HepG2 (cell line): ENCODE data around the gene GPR33. TPM values are rescaled to one million over a fixed set of nuclear protein-coding genes. Genes with fewer than 3 reads are reported as not detected.

Experiments
- ARID2 ChIP-seq: sonication (generic); formaldehyde crosslinking; IDR thresholded peaks from 2 replicates; pipeline ENCODE4 v1.8.1; 2022; ENCODE audit warnings: mild to moderate bottlenecking, missing genetic modification reagents, borderline replicate concordance
- ARNT2 ChIP-seq: sonication (generic); formaldehyde crosslinking; IDR thresholded peaks from 2 replicates; pipeline ENCODE4 v1.8.0; 2022; ENCODE audit warnings: mild to moderate bottlenecking, low read depth, missing genetic modification reagents, moderate library complexity
- ARNTL ChIP-seq: sonication (generic); formaldehyde crosslinking; IDR thresholded peaks from 2 replicates; pipeline ENCODE4 v1.4.0; 2020; ENCODE audit warnings: mild to moderate bottlenecking, missing genetic modification reagents
- CHD2 ChIP-seq: IDR thresholded peaks from 2 replicates; pipeline ENCODE4 v1.6.1; 2011; ENCODE audit warnings: low read depth, low read length, improper control_type of control experiment
- DMAP1 ChIP-seq: IDR thresholded peaks from 2 replicates; pipeline ENCODE4 v1.6.1; 2016
- FOSL1 ChIP-seq: sonication (generic); formaldehyde crosslinking; IDR thresholded peaks from 2 replicates; pipeline ENCODE4 v1.9.0; 2021; ENCODE audit warnings: missing genetic modification reagents, borderline replicate concordance
- FOXA1 ChIP-seq, 2 experiments: fragments of 450-650 bp in 1 of 2; sonication (generic) in 1 of 2; formaldehyde crosslinking in 1 of 2; IDR thresholded peaks; 2 replicates each; pipeline versions ENCODE4 v1.4.0 to v1.6.1; 2016 to 2020; ENCODE audit warnings: missing genetic modification reagents in 1 of 2
- GFI1 ChIP-seq: sonication (generic); formaldehyde crosslinking; IDR thresholded peaks from 2 replicates; pipeline ENCODE4 v1.5.0; 2020; ENCODE audit warnings: missing genetic modification reagents, mild to moderate bottlenecking, borderline replicate concordance
- HMG20A ChIP-seq: IDR thresholded peaks from 2 replicates; pipeline ENCODE4 v1.6.1; 2016; ENCODE audit warnings: borderline replicate concordance
- HNF4A ChIP-seq: sonication (generic); formaldehyde crosslinking; IDR thresholded peaks from 2 replicates; pipeline ENCODE4 v1.4.0; 2020; ENCODE audit warnings: missing genetic modification reagents
- KDM1A ChIP-seq: IDR thresholded peaks from 2 replicates; pipeline ENCODE4 v1.6.1; 2016; ENCODE audit warnings: missing compliant biosample characterization
- MXI1 ChIP-seq: IDR thresholded peaks from 3 replicates; pipeline ENCODE4 v1.6.1; 2012; ENCODE audit warnings: low read depth, low read length, inconsistent platforms, borderline replicate concordance
- RNF2 ChIP-seq: fragments of 450-650 bp; conservative IDR thresholded peaks from 2 replicates; pipeline ENCODE4 v1.6.1; 2016; ENCODE audit warnings: low read depth
- SIN3A ChIP-seq: IDR thresholded peaks from 2 replicates; pipeline ENCODE4 v1.6.1; 2011; ENCODE audit warnings: low read depth, mild to moderate bottlenecking, control low read depth, low read length, borderline replicate concordance
- SKI ChIP-seq: fragments of 450-650 bp; IDR thresholded peaks from one replicate; pipeline ENCODE4 v1.6.1; 2018; ENCODE audit warnings: mild to moderate bottlenecking; ENCODE audit not compliant: partially characterized antibody
- STAG1 ChIP-seq: sonication (generic); formaldehyde crosslinking; IDR thresholded peaks from 2 replicates; pipeline ENCODE4 v1.4.0; 2020; ENCODE audit warnings: missing genetic modification reagents
- ZBTB21 ChIP-seq: sonication (generic); formaldehyde crosslinking; IDR thresholded peaks from 2 replicates; pipeline ENCODE4 v1.4.0; 2020; ENCODE audit warnings: missing genetic modification reagents
- ZNF10 ChIP-seq: sonication (generic); formaldehyde crosslinking; IDR thresholded peaks from 2 replicates; pipeline ENCODE4 v1.4.0; 2020; ENCODE audit warnings: mild to moderate bottlenecking, low read depth, missing genetic modification reagents, borderline replicate concordance
- ZNF160 ChIP-seq: sonication (generic); formaldehyde crosslinking; IDR thresholded peaks from 2 replicates; pipeline ENCODE4 v1.8.0; 2022; ENCODE audit warnings: mild to moderate bottlenecking, inconsistent platforms, missing genetic modification reagents
- ZNF232 ChIP-seq: sonication (generic); formaldehyde crosslinking; IDR thresholded peaks from 2 replicates; pipeline ENCODE4 v1.4.0; 2020; ENCODE audit warnings: missing genetic modification reagents, borderline replicate concordance
- ZNF274 ChIP-seq: sonication (generic); formaldehyde crosslinking; IDR thresholded peaks from 2 replicates; pipeline ENCODE4 v1.5.1; 2020; ENCODE audit warnings: mild to moderate bottlenecking, missing genetic modification reagents
- ZNF530 ChIP-seq: sonication (generic); formaldehyde crosslinking; IDR thresholded peaks from 2 replicates; pipeline ENCODE4 v1.5.0; 2020; ENCODE audit warnings: low read depth, mild to moderate bottlenecking, missing genetic modification reagents
- ZNF749 ChIP-seq: sonication (generic); formaldehyde crosslinking; IDR thresholded peaks from 2 replicates; pipeline ENCODE4 v1.8.0; 2022; ENCODE audit warnings: mild to moderate bottlenecking, missing genetic modification reagents, moderate library complexity, borderline replicate concordance
- ZNF792 ChIP-seq: IDR thresholded peaks from 2 replicates; pipeline ENCODE4 v1.6.1; 2016
- ZSCAN12 ChIP-seq: sonication (generic); formaldehyde crosslinking; IDR thresholded peaks from 2 replicates; pipeline ENCODE4 v1.9.0; 2021; ENCODE audit warnings: mild to moderate bottlenecking, missing genetic modification reagents
- polyA plus RNA-seq, 8 experiments: library from polyadenylated mRNA; depleted of rRNA in 3 of 8; stranded (reverse) in 7 of 8; unstranded in 1 of 8; fragments of >200 nt; fragmentation: Illumina TruSeq in 4 of 8; extraction: Trizol in 4 of 8; gene quantifications; 2 replicates each; pipeline versions ENCODE4 v1.2.1 to v1.2.3, GENCODE V29; 2011 to 2016; ENCODE audit warnings: low read depth in 4 of 8, missing spikeins in 1 of 8, mixed read lengths in 1 of 8; ENCODE audit not compliant: insufficient read depth in 1 of 8
- total RNA-seq, 5 experiments: library from RNA; depleted of rRNA; stranded (reverse); fragments of >200 nt; fragmentation: Illumina TruSeq; extraction: Trizol; gene quantifications; 2 replicates each; pipeline ENCODE4 v1.2.3, GENCODE V29; 2016; ENCODE audit warnings: low read depth in 1 of 5
- TF ChIP-seq, protein P1 (sequence below): sonication (generic); formaldehyde crosslinking; IDR thresholded peaks from 2 replicates; pipeline ENCODE4 v1.4.0; 2020; ENCODE audit warnings: missing genetic modification reagents, mild to moderate bottlenecking, borderline replicate concordance
- TF ChIP-seq, protein P2 (sequence below): sonication (generic); formaldehyde crosslinking; conservative IDR thresholded peaks from 2 replicates; pipeline ENCODE4 v1.4.0; 2020; ENCODE audit warnings: missing genetic modification reagents
- TF ChIP-seq, protein P3 (sequence below): sonication (generic); formaldehyde crosslinking; IDR thresholded peaks from 2 replicates; pipeline ENCODE4 v1.8.1; 2023; ENCODE audit warnings: mild to moderate bottlenecking, missing genetic modification reagents, borderline replicate concordance

The GPR33 gene
- total and polyA plus RNA-seq, 2 of the 13 experiments (the other 11 are each of a cell fraction or from before 2014, with no cell fraction given) = not detected

DNA sequence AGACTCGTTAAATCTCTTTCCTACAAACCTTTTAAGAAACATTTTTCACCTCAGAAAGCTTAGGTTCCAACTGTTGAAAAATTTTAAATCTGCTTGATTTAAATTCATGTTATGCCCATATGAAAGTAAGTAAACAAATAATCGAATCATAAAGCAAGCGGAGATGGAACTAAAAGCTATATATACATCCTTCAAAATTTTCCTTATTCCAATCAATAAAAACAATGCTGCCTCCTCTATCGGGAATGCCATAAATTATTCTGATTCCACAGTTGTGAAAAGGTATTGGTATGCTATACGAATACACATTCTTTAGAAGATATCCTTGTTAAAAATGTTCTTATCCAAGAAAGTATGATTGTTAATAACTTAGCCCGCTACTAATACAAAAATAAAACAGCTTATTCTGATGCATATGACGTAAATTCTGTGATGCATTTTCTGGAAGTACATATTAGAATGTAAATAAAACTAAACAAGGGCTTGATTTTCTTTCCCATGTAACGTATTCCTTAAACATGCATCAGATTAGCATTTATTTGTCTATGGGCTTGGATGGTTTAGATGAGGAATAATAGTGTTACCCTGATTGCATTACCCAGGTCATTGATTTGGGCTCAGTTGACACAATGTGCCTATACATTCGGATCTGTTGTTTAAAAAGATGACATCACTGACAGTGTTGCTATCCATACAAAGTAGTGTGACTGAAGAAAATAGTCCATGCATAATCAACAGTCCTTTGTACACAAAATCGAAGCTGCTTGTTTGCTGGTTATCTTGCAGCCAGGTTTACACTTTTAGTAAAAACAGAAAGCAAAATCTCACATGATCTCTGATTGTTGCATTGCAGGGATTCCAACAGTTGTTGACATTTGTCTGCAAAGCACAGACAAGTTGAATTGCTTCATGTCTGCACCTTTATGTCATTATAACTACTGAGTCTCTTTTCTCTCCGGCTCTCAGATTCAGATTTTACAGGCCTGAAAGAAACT is 29.9 kb downstream of the GPR33 start (continued):
- no peak for TF ChIP-seq ZNF232 (CRISPR knock-in tag)
- TF ChIP-seq ZNF792 = peak; percentile 60; the same call in 1 of the 2 replicates
- TF ChIP-seq HMG20A = peak; percentile 71
- TF ChIP-seq STAG1 (CRISPR knock-in tag) = peak; percentile 12; the same call in 1 of the 2 replicates
- TF ChIP-seq RNF2 = peak; percentile 81
- TF ChIP-seq CHD2 = no peak
- peak; percentile 87; the same call in 1 of the 2 replicates for TF ChIP-seq FOXA1 (IDR thresholded peaks at IDR 0.05)
- TF ChIP-seq FOXA1 (CRISPR knock-in tag; IDR thresholded peaks at IDR 0.05) = peak; percentile 97
- TF ChIP-seq, protein P1, sequence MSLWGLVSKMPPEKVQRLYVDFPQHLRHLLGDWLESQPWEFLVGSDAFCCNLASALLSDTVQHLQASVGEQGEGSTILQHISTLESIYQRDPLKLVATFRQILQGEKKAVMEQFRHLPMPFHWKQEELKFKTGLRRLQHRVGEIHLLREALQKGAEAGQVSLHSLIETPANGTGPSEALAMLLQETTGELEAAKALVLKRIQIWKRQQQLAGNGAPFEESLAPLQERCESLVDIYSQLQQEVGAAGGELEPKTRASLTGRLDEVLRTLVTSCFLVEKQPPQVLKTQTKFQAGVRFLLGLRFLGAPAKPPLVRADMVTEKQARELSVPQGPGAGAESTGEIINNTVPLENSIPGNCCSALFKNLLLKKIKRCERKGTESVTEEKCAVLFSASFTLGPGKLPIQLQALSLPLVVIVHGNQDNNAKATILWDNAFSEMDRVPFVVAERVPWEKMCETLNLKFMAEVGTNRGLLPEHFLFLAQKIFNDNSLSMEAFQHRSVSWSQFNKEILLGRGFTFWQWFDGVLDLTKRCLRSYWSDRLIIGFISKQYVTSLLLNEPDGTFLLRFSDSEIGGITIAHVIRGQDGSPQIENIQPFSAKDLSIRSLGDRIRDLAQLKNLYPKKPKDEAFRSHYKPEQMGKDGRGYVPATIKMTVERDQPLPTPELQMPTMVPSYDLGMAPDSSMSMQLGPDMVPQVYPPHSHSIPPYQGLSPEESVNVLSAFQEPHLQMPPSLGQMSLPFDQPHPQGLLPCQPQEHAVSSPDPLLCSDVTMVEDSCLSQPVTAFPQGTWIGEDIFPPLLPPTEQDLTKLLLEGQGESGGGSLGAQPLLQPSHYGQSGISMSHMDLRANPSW (CRISPR knock-in tag) = no peak
- TF ChIP-seq ZBTB21 (CRISPR knock-in tag) = peak; percentile 88
- TF ChIP-seq ZNF10 = no peak
- no peak for TF ChIP-seq ARNTL (CRISPR knock-in tag)
- no peak for TF ChIP-seq ARID2 (CRISPR knock-in tag)
- no peak for TF ChIP-seq ZNF160 (CRISPR knock-in tag)
- TF ChIP-seq FOSL1 (CRISPR knock-in tag) = no peak
- 0 out of 2 replicates have a peak, but pooled peaks have one; percentile 15 for TF ChIP-seq KDM1A (CRISPR knock-in tag)
- no peak; the same call in 2 of the 3 replicates for TF ChIP-seq MXI1
- TF ChIP-seq HNF4A (CRISPR knock-in tag) = no peak; the same call in 1 of the 2 replicates
- TF ChIP-seq SIN3A = peak; percentile 57; the same call in 1 of the 2 replicates
- no peak for TF ChIP-seq ARNT2
- no peak for TF ChIP-seq GFI1 (CRISPR knock-in tag)
- TF ChIP-seq ZNF530 (CRISPR knock-in tag) = no peak
- TF ChIP-seq ZNF274 (CRISPR knock-in tag) = no peak
- TF ChIP-seq ZNF749 (CRISPR knock-in tag) = no peak
- TF ChIP-seq ZSCAN12 = no peak
- peak; percentile 100 for TF ChIP-seq SKI
- TF ChIP-seq, protein P2, sequence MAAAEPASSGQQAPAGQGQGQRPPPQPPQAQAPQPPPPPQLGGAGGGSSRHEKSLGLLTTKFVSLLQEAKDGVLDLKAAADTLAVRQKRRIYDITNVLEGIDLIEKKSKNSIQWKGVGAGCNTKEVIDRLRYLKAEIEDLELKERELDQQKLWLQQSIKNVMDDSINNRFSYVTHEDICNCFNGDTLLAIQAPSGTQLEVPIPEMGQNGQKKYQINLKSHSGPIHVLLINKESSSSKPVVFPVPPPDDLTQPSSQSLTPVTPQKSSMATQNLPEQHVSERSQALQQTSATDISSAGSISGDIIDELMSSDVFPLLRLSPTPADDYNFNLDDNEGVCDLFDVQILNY (CRISPR knock-in tag) = no peak
- TF ChIP-seq, protein P3, sequence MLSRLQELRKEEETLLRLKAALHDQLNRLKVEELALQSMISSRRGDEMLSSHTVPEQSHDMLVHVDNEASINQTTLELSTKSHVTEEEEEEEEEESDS = 0 out of 2 replicates have a peak, but pooled peaks have one; percentile 54
- TF ChIP-seq DMAP1 = no peak; the same call in 1 of the 2 replicates
